ENCODE measurements around the gene TMEM154. TPM values are rescaled to one million over a fixed set of nuclear protein-coding genes. Genes with fewer than 3 reads are reported as not detected.

Gene TMEM154, protein sequence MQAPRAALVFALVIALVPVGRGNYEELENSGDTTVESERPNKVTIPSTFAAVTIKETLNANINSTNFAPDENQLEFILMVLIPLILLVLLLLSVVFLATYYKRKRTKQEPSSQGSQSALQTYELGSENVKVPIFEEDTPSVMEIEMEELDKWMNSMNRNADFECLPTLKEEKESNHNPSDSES
- total RNA-seq (1 to 10 TPM; 5.1 to 5.4 TPM), polyA plus RNA-seq (under 1 TPM; under 0.01 to 0.13 TPM)
- long read RNA-seq, donor 1, full-length matches to known transcripts, result 2 of 3 reads
- long read RNA-seq, donor 1, partial matches to known transcripts, result 1 of 3 reads
- long read RNA-seq, donor 1, other reads (novel, unspliced or antisense), result 0 of 3 reads
- long read RNA-seq, donor 2, partial matches to known transcripts, result 0 of 1 reads
- long read RNA-seq, donor 2, other reads (novel, unspliced or antisense), result 1 of 1 reads

DNA sequence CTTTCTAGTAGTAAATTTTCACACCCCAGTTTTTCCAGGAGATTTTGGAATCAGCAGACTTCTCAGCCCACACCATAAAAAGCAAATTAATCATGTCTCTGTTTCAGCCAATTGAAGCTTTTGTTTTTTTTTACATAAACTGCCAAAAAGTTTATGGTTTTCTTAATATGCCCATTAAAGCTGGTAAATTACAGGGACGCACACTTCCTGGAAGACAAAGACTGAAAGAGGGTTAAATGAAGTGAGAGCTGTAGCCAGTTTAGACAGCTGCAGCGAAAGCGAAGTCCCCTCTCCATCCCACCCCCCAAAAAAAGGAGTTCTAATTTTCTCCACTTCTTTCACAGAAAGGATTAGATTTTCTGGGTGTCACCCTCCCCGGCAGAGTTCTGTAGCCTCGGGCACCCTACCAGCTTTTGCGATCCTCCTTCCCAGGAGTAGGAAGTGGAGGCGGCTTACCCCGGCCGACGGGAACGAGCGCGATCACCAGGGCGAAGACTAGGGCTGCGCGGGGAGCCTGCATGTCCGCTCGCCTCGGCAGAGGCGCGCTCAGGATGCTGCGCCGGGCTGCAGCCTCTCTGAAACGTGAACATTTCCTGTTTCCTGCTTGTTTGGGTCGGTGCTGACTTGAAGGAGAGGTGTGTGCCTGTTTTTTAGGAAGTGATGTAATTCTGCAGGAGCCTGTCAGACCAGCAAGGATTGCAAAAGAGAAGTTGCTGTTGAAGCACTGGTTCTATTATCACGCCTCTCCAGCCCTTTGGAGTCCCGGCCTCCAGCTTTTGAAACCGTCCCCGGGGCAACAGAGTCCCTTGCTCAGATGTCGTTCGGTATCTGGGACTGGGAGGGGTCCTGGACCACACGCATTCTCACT lies at the start of gene TMEM154:
Gene TMEM154, minus strand, starts transcription at position 584 of the 868 bp plus-strand sequence. Its CDS starts 64 bp downstream, at position 520.
- H3K4me1 ChIP-seq (ENCODE audit: control insufficient read depth in 1 of 2, insufficient read depth in 2 of 2, low read length in 2 of 2), result no peaks in the 10 kb centered on the region
- intact Hi-C loops (cut with DNase I), result no loop called here
- no peaks in the 10 kb centered on the region for H3K27me3 ChIP-seq (ENCODE audit: control insufficient read depth in 1 of 2, insufficient read depth in 2 of 2, low read length in 1 of 2)
- H3K4me3 ChIP-seq (ENCODE audit: low read length in 2 of 2), result peak within 1 kb of the TSS; percentile 8 to 25
- H3K36me3 ChIP-seq (ENCODE audit: control insufficient read depth in 1 of 2, insufficient read depth in 2 of 2, low read length in 1 of 2), result no peaks in the 10 kb centered on the region
- 7 to 8% methylated on average over 32 of the region's 32 CpGs for WGBS, 2 donors
- ATAC-seq (ENCODE audit: low FRiP score), result peak; percentile 83
- DNase-seq, result peak; percentile 73 to 85
- no peaks in the 10 kb centered on the region for H3K9me3 ChIP-seq (ENCODE audit: control insufficient read depth, low read length)
- no peak within 1 kb of the TSS for H3K27ac ChIP-seq (ENCODE audit: low read depth in 1 of 2, low read length in 2 of 2)

DNA sequence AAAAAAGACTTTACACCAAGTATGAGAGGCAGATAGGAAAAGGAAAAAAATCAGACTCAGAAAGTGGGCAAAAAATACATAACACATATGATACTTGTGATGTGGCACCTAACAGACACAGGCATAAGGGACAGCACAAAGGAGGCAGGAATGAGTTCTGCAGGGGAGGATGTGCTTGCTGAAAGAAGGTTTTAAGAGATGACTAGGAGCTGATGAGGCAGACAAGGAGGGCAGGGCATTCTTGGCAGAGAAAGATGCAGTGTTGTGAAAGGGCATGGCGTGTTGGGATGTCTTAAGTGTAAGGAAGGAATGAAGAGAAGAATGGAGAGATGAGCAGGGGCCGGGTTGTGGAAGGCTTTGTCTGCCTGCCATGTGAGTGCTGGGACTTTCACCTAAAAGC lies 49.7 kb upstream of the TMEM154 start:
- no peaks in the 10 kb centered on the region for H3K9me3 ChIP-seq (ENCODE audit: control insufficient read depth, low read length)
- no peaks in the 10 kb centered on the region for H3K4me1 ChIP-seq (ENCODE audit: control insufficient read depth in 1 of 2, insufficient read depth in 2 of 2, low read length in 2 of 2)
- 29 to 34% methylated on average over 2 of the region's 2 CpGs for WGBS, 2 donors
- ATAC-seq (ENCODE audit: low FRiP score) (no peak), DNase-seq (no peak)
- H3K27me3 ChIP-seq (ENCODE audit: control insufficient read depth in 1 of 2, insufficient read depth in 2 of 2, low read length in 1 of 2), result no peaks in the 10 kb centered on the region
- H3K4me3 ChIP-seq (ENCODE audit: low read length in 2 of 2), result no peak overlapping the region
- no peak overlapping the region for H3K27ac ChIP-seq (ENCODE audit: low read depth in 1 of 2, low read length in 2 of 2)
- intact Hi-C loops (cut with DNase I), result no loop called here
- H3K36me3 ChIP-seq (ENCODE audit: control insufficient read depth in 1 of 2, insufficient read depth in 2 of 2, low read length in 1 of 2), result no peaks in the 10 kb centered on the region

DNA sequence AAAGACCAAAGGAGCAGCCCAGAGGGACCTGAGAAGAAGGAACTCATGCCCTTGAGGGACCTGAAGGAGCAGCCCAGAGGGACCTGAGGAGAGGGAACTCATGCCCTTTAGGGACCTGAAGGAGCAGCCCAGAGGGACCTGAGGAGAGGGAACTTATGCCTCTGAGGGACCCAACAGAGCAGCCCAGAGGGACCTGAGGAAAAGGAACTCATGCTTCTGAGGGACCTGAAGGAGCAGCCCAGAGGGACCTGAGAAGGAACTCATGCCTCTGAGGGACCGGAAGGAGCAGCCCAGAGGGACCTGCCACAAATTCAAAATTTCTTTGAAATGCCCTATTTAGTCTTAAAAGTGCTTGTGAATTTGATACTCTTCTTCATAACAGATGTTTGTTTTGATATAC lies 48.5 kb upstream of the TMEM154 start:
- ATAC-seq (ENCODE audit: low FRiP score) (no peak), DNase-seq (no peak)
- WGBS, 2 donors, result 75 to 77% methylated on average over 1 of the region's 1 CpG
- intact Hi-C loops (cut with DNase I), result no loop called here
- Histone ChIP-seq H3K36me3 (ENCODE audit: control insufficient read depth in 1 of 2, insufficient read depth in 2 of 2, low read length in 1 of 2) (no peaks in the 10 kb centered on the region), H3K27me3 (ENCODE audit: control insufficient read depth in 1 of 2, insufficient read depth in 2 of 2, low read length in 1 of 2) (no peaks in the 10 kb centered on the region), H3K4me3 (ENCODE audit: low read length in 2 of 2) (no peak overlapping the region), H3K9me3 (ENCODE audit: control insufficient read depth, low read length) (no peaks in the 10 kb centered on the region), H3K4me1 (ENCODE audit: control insufficient read depth in 1 of 2, insufficient read depth in 2 of 2, low read length in 2 of 2) (no peaks in the 10 kb centered on the region), H3K27ac (ENCODE audit: low read depth in 1 of 2, low read length in 2 of 2) (no peak overlapping the region)

GRCh38 chr4:152727784-152728183 lies 48.0 kb upstream of the TMEM154 start:
- no peak overlapping the region for H3K27ac ChIP-seq (ENCODE audit: low read depth in 1 of 2, low read length in 2 of 2)
- ATAC-seq (ENCODE audit: low FRiP score), result no peak
- 50 to 64% methylated on average over 1 of the region's 1 CpG for WGBS, 2 donors

DNA sequence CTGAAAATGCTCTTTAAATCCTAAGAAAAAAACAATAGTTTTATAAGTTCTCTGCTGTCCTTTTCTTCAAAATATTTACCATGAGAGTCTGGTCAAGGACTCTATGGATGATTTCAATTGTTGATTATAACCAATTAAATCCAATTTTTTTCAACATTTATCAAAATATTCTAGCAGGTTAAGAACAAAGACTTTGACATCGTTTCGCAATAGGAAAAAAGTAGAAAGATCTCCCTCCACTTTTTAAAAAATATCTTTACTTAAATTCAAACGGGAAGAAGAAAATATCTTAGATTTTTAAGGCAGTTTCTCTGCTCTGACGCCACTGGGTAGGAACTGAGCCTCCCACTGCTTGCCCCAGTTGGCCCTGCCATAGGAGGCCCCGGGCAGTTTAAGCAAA lies 44.7 kb upstream of the TMEM154 start:
- H3K27ac ChIP-seq (ENCODE audit: low read depth in 1 of 2, low read length in 2 of 2), result no peak overlapping the region
- 71% methylated on average over 5 of the region's 5 CpGs for WGBS, 2 donors

More at GRCh38 chr4:152727784-152728183, 48.0 kb upstream of the TMEM154 start:
- Histone ChIP-seq H3K4me1 (ENCODE audit: control insufficient read depth in 1 of 2, insufficient read depth in 2 of 2, low read length in 2 of 2) (no peaks in the 10 kb centered on the region), H3K27me3 (ENCODE audit: control insufficient read depth in 1 of 2, insufficient read depth in 2 of 2, low read length in 1 of 2) (no peaks in the 10 kb centered on the region), H3K36me3 (ENCODE audit: control insufficient read depth in 1 of 2, insufficient read depth in 2 of 2, low read length in 1 of 2) (no peaks in the 10 kb centered on the region), H3K9me3 (ENCODE audit: control insufficient read depth, low read length) (no peaks in the 10 kb centered on the region), H3K4me3 (ENCODE audit: low read length in 2 of 2) (no peak overlapping the region)
- no peak for DNase-seq
- intact Hi-C loops (cut with DNase I), result no loop called here

DNA sequence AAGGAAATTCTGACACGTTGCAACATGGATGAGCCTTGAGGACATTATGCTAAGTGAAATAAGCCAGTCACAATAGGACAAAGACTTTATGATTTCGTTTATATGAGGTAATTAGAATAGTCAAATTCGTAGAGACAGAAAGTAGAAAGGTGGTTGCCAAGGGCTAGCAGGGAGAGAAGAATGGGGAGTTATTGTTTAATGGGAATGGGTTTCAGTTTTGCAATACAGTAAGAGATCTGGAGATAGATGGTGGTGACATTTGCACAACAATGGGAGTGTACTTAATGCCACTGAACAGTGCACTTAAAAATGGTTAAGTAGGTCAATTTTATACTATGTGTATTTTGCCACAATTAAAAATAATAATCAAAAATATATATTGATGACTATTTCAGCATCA lies 43.4 kb upstream of the TMEM154 start:
- intact Hi-C loops (cut with DNase I), result no loop called here
- Histone ChIP-seq H3K4me1 (ENCODE audit: control insufficient read depth in 1 of 2, insufficient read depth in 2 of 2, low read length in 2 of 2) (no peaks in the 10 kb centered on the region), H3K27ac (ENCODE audit: low read depth in 1 of 2, low read length in 2 of 2) (no peak overlapping the region), H3K27me3 (ENCODE audit: control insufficient read depth in 1 of 2, insufficient read depth in 2 of 2, low read length in 1 of 2) (no peaks in the 10 kb centered on the region), H3K4me3 (ENCODE audit: low read length in 2 of 2) (no peak overlapping the region), H3K9me3 (ENCODE audit: control insufficient read depth, low read length) (no peaks in the 10 kb centered on the region), H3K36me3 (ENCODE audit: control insufficient read depth in 1 of 2, insufficient read depth in 2 of 2, low read length in 1 of 2) (no peaks in the 10 kb centered on the region)
- ATAC-seq (ENCODE audit: low FRiP score) (no peak), DNase-seq (no peak)
- WGBS, 2 donors, result 77 to 81% methylated on average over 3 of the region's 3 CpGs

More for the DNA sequence above, 44.7 kb upstream of the TMEM154 start:
- Histone ChIP-seq H3K4me3 (ENCODE audit: low read length in 2 of 2) (no peak overlapping the region), H3K36me3 (ENCODE audit: control insufficient read depth in 1 of 2, insufficient read depth in 2 of 2, low read length in 1 of 2) (no peaks in the 10 kb centered on the region), H3K9me3 (ENCODE audit: control insufficient read depth, low read length) (no peaks in the 10 kb centered on the region), H3K27me3 (ENCODE audit: control insufficient read depth in 1 of 2, insufficient read depth in 2 of 2, low read length in 1 of 2) (no peaks in the 10 kb centered on the region), H3K4me1 (ENCODE audit: control insufficient read depth in 1 of 2, insufficient read depth in 2 of 2, low read length in 2 of 2) (no peaks in the 10 kb centered on the region)
- ATAC-seq (ENCODE audit: low FRiP score) (no peak), DNase-seq (no peak)
- intact Hi-C loops (cut with DNase I), result no loop called here

DNA sequence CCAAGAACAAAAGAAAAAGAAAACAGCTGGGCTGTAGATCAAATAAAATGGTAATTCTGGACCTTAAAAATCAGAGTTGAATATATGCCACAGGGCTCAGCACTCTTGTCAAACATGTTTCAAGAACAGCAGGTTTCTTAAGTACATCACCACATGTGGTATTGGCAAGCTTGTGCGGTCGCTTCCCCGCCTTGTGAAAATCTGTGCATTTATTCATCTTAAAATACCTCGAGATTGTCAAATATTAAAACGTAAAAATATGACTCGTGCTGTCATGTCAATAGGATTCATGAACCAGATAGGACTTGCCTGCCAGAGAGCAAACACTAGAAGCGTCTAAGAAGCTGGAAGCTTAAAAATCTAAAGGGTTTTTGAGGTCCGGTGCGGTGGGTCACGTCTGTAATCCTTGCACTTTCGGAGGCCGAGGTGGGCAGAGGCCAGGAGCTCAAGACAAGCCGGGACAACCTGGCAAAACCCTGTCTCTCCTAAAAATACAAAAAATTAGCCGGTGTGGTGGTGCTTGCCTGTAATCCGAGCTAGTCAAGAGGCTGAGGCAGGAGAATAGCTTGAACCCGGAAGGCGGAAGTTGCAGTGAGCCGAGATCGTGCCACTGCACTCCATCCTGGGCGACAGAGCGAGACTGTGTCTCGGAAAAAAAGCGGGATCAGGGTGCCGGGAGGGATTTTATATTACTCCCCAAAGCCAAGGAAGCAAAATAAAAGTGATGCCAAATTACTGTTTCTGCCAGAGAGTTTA lies 40.2 kb upstream of the TMEM154 start:
- Histone ChIP-seq H3K27me3 (ENCODE audit: control insufficient read depth in 1 of 2, insufficient read depth in 2 of 2, low read length in 1 of 2) (no peaks in the 10 kb centered on the region), H3K27ac (ENCODE audit: low read depth in 1 of 2, low read length in 2 of 2) (no peak overlapping the region), H3K9me3 (ENCODE audit: control insufficient read depth, low read length) (no peaks in the 10 kb centered on the region), H3K36me3 (ENCODE audit: control insufficient read depth in 1 of 2, insufficient read depth in 2 of 2, low read length in 1 of 2) (no peaks in the 10 kb centered on the region), H3K4me1 (ENCODE audit: control insufficient read depth in 1 of 2, insufficient read depth in 2 of 2, low read length in 2 of 2) (no peaks in the 10 kb centered on the region), H3K4me3 (ENCODE audit: low read length in 2 of 2) (no peak overlapping the region)
- ATAC-seq (ENCODE audit: low FRiP score) (no peak), DNase-seq (no peak)
- WGBS, 2 donors, result 52 to 60% methylated on average over 24 of the region's 24 CpGs
- intact Hi-C loops (cut with DNase I), result no loop called here

DNA sequence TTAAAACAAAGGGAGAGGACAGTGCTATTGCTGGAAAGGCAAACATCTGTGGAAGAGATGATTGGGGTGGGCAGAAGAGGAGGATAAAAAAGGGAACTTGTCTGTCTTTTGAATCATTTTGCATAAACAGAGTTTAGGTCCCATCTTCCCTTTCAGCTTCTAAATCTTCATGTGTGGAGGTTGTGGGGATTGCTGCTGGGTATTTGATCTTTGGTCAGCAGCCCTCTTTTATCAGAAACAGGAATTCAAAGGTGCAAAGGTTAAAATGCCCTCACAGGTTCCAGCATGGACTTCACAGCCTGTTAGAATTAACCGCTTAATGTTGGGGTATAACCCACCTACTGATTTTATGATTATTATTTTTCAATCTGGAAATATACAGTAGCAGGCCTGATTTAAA lies 39.5 kb upstream of the TMEM154 start:
- DNase-seq (no peak), ATAC-seq (ENCODE audit: low FRiP score) (no peak)
- intact Hi-C loops (cut with DNase I), result no loop called here
- Histone ChIP-seq H3K36me3 (ENCODE audit: control insufficient read depth in 1 of 2, insufficient read depth in 2 of 2, low read length in 1 of 2) (no peaks in the 10 kb centered on the region), H3K4me3 (ENCODE audit: low read length in 2 of 2) (no peak overlapping the region), H3K27me3 (ENCODE audit: control insufficient read depth in 1 of 2, insufficient read depth in 2 of 2, low read length in 1 of 2) (no peaks in the 10 kb centered on the region), H3K27ac (ENCODE audit: low read depth in 1 of 2, low read length in 2 of 2) (no peak overlapping the region), H3K4me1 (ENCODE audit: control insufficient read depth in 1 of 2, insufficient read depth in 2 of 2, low read length in 2 of 2) (no peaks in the 10 kb centered on the region), H3K9me3 (ENCODE audit: control insufficient read depth, low read length) (no peaks in the 10 kb centered on the region)
- WGBS, 2 donors, result 51 to 97% methylated on average over 1 of the region's 1 CpG
